MM.1S (cell line): ENCODE data around the gene ADRB2.

ENCODE experiments used
- EZH2phosphoT487 ChIP-seq: fragments of 300-600 bp; sonication (generic); IDR thresholded peaks from 2 replicates; pipeline ENCODE4 v1.6.1; 2018; ENCODE audit warnings: antibody characterized with exemption, low read length
- TF ChIP-seq, protein P1 (sequence below): fragments of 300-600 bp; sonication (generic); IDR thresholded peaks from 2 replicates; pipeline ENCODE4 v1.5.1; 2016; ENCODE audit warnings: antibody characterized with exemption, low read length, mixed read lengths

DNA sequence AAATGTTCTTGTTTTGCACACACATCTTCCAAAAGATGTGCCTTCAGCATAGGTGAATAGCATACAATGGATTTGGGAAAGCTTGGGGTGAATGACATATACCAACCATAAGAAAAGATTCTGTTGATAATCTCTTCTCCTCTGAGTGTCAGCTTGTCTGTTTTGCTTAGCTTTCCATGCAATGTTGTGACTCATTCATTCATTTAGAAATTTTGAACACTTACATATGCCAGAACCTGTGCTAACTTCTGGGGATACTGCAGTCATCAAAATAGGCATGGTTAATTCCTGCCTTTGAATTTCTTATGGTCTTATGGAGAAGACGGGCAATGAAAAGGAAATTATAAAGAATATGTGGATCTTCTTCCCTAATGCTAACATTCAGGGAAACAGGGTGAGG lies 14.1 kb downstream of the ADRB2 start:
- TF ChIP-seq EZH2phosphoT487, result no peak
- TF ChIP-seq, protein P1, sequence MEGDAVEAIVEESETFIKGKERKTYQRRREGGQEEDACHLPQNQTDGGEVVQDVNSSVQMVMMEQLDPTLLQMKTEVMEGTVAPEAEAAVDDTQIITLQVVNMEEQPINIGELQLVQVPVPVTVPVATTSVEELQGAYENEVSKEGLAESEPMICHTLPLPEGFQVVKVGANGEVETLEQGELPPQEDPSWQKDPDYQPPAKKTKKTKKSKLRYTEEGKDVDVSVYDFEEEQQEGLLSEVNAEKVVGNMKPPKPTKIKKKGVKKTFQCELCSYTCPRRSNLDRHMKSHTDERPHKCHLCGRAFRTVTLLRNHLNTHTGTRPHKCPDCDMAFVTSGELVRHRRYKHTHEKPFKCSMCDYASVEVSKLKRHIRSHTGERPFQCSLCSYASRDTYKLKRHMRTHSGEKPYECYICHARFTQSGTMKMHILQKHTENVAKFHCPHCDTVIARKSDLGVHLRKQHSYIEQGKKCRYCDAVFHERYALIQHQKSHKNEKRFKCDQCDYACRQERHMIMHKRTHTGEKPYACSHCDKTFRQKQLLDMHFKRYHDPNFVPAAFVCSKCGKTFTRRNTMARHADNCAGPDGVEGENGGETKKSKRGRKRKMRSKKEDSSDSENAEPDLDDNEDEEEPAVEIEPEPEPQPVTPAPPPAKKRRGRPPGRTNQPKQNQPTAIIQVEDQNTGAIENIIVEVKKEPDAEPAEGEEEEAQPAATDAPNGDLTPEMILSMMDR, result no peak
